Neural progenitor cell (in vitro differentiated cells): ENCODE measurements around the gene PHRF1.

Experiments used
- EZH2 ChIP-seq: fragments of 200-600 bp; sonication (generic); IDR thresholded peaks from 2 replicates; pipeline ENCODE4 v1.6.1; 2017; ENCODE audit warnings: antibody characterized with exemption, mild to moderate bottlenecking, moderate library complexity
- TF ChIP-seq, protein P1 (sequence below): fragments of 200-600 bp; sonication (generic); IDR thresholded peaks from 2 replicates; pipeline ENCODE4 v1.5.1; 2017; ENCODE audit warnings: antibody characterized with exemption, mild to moderate bottlenecking

DNA sequence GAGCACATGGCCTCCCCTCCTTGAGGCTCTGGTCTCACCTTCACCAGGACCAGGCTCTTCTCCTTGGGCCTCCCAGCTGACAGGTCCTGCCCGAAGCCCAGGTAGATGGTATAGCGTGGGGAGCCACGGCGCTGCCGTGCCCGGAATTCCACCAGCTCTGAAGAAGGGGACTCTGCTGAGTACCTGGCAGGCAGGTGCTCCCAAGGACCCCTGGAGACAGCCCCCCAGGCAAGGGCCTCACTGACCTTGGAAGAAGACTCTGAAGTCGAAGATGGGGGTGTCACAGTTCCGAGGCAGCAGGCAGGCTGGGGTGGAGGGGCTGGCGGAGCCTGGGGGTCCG is 36.7 kb downstream of the PHRF1 start:
- TF ChIP-seq, protein P1, sequence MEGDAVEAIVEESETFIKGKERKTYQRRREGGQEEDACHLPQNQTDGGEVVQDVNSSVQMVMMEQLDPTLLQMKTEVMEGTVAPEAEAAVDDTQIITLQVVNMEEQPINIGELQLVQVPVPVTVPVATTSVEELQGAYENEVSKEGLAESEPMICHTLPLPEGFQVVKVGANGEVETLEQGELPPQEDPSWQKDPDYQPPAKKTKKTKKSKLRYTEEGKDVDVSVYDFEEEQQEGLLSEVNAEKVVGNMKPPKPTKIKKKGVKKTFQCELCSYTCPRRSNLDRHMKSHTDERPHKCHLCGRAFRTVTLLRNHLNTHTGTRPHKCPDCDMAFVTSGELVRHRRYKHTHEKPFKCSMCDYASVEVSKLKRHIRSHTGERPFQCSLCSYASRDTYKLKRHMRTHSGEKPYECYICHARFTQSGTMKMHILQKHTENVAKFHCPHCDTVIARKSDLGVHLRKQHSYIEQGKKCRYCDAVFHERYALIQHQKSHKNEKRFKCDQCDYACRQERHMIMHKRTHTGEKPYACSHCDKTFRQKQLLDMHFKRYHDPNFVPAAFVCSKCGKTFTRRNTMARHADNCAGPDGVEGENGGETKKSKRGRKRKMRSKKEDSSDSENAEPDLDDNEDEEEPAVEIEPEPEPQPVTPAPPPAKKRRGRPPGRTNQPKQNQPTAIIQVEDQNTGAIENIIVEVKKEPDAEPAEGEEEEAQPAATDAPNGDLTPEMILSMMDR, result no peak
- TF ChIP-seq EZH2, result no peak
